ENCODE data around the gene KPNA6. TPM values are rescaled to one million over a fixed set of nuclear protein-coding genes. Genes with fewer than 3 reads are reported as not detected.
"Not testable (repeated sequence)": the region's sequence is repeated elsewhere in the genome, so short reads cannot be mapped to it uniquely, and the experiment has no call there.

Gene KPNA6
- total and polyA plus RNA-seq, 2 donors from 2014 or later: 10.6 to 66.9 TPM

- Histone ChIP-seq H3K27ac (ENCODE audit: low read depth in 2 of 2, low read length in 2 of 2) (peak overlapping the region in 1 of 2 donors; percentile 60), H3K9ac (ENCODE audit: low read length in 3 of 3) (peak overlapping the region in 2 of 3 donors; percentile 18 to 35), H3K4me1 (ENCODE audit: control insufficient read depth in 2 of 3, insufficient read depth in 2 of 3, low read depth in 1 of 3, low read length in 3 of 3) (peaks cover 8 to 13% (median 8%) of the 10 kb centered on the region in 3 donors), H3K27me3 (ENCODE audit: control insufficient read depth, insufficient read depth, low read length) (no peaks in the 10 kb centered on the region), H3K4me3 (ENCODE audit: low read length in 3 of 3) (no peak overlapping the region), H3K36me3 (ENCODE audit: control insufficient read depth in 2 of 3, insufficient read depth in 3 of 3, low read length in 3 of 3) (peaks cover 8 to 20% (median 10%) of the 10 kb centered on the region in 3 donors), H3K9me3 (ENCODE audit: control insufficient read depth in 2 of 3, insufficient read depth in 1 of 3, low read length in 3 of 3) (no peaks in the 10 kb centered on the region)
- DNase-seq: peak in 3 of 5 donors; percentile 64 to 91 (median 88)
- intact Hi-C loops (cut with DNase I): no loop called here
- TF ChIP-seq, protein P1, sequence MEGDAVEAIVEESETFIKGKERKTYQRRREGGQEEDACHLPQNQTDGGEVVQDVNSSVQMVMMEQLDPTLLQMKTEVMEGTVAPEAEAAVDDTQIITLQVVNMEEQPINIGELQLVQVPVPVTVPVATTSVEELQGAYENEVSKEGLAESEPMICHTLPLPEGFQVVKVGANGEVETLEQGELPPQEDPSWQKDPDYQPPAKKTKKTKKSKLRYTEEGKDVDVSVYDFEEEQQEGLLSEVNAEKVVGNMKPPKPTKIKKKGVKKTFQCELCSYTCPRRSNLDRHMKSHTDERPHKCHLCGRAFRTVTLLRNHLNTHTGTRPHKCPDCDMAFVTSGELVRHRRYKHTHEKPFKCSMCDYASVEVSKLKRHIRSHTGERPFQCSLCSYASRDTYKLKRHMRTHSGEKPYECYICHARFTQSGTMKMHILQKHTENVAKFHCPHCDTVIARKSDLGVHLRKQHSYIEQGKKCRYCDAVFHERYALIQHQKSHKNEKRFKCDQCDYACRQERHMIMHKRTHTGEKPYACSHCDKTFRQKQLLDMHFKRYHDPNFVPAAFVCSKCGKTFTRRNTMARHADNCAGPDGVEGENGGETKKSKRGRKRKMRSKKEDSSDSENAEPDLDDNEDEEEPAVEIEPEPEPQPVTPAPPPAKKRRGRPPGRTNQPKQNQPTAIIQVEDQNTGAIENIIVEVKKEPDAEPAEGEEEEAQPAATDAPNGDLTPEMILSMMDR (IDR thresholded peaks at IDR 0.05; ENCODE audit: borderline replicate concordance, extremely low read depth, insufficient read depth): peak; percentile 52
- FAIRE-seq: no peak
Measured at GRCh38 chr1:32063261-32063681, 44.6 kb upstream of the KPNA6 start.

- H3K27ac ChIP-seq (ENCODE audit: low read depth in 2 of 2, low read length in 2 of 2): peak overlapping the region in 1 of 2 donors; percentile 26
- not testable (repeated sequence) for H3K9ac ChIP-seq (ENCODE audit: low read length in 3 of 3)
Measured at GRCh38 chr1:32065613-32066488, 42.0 kb upstream of the KPNA6 start.

GRCh38 chr1:32066489-32066873 is 41.4 kb upstream of the KPNA6 start:
- peaks cover 8 to 13% (median 8%) of the 10 kb centered on the region in 3 donors for H3K4me1 ChIP-seq (ENCODE audit: control insufficient read depth in 2 of 3, insufficient read depth in 2 of 3, low read depth in 1 of 3, low read length in 3 of 3)
- TF ChIP-seq, protein P1 (IDR thresholded peaks at IDR 0.05; ENCODE audit: borderline replicate concordance, extremely low read depth, insufficient read depth): no peak
- H3K27ac ChIP-seq (ENCODE audit: low read depth in 2 of 2, low read length in 2 of 2): peak overlapping the region in 1 of 2 donors; percentile 26
- no peak overlapping the region for H3K9ac ChIP-seq (ENCODE audit: low read length in 3 of 3)
- no peaks in the 10 kb centered on the region for H3K27me3 ChIP-seq (ENCODE audit: control insufficient read depth, insufficient read depth, low read length)
- intact Hi-C loops (cut with DNase I): no loop called here
- FAIRE-seq (peak; percentile 57), DNase-seq (peak in 3 of 5 donors; percentile 19 to 83 (median 43))
- no peaks in the 10 kb centered on the region for H3K9me3 ChIP-seq (ENCODE audit: control insufficient read depth in 2 of 3, insufficient read depth in 1 of 3, low read length in 3 of 3)
- H3K36me3 ChIP-seq (ENCODE audit: control insufficient read depth in 2 of 3, insufficient read depth in 3 of 3, low read length in 3 of 3): no peaks in the 10 kb centered on the region
- no peak overlapping the region for H3K4me3 ChIP-seq (ENCODE audit: low read length in 3 of 3)

More at GRCh38 chr1:32065613-32066488, 42.0 kb upstream of the KPNA6 start:
- intact Hi-C loops (cut with DNase I); FAIRE-seq; H3K9me3 ChIP-seq (ENCODE audit: control insufficient read depth in 2 of 3, insufficient read depth in 1 of 3, low read length in 3 of 3); H3K36me3 ChIP-seq (ENCODE audit: control insufficient read depth in 2 of 3, insufficient read depth in 3 of 3, low read length in 3 of 3); H3K4me3 ChIP-seq (ENCODE audit: low read length in 3 of 3); DNase-seq; H3K27me3 ChIP-seq (ENCODE audit: control insufficient read depth, insufficient read depth, low read length): not testable (repeated sequence)
- H3K4me1 ChIP-seq (ENCODE audit: control insufficient read depth in 2 of 3, insufficient read depth in 2 of 3, low read depth in 1 of 3, low read length in 3 of 3): peaks cover 8 to 13% (median 8%) of the 10 kb centered on the region in 3 donors

- Histone ChIP-seq H3K9me3 (ENCODE audit: control insufficient read depth in 2 of 3, insufficient read depth in 1 of 3, low read length in 3 of 3) (no peaks in the 10 kb centered on the region), H3K27ac (ENCODE audit: low read depth in 2 of 2, low read length in 2 of 2) (no peak overlapping the region), H3K4me1 (ENCODE audit: control insufficient read depth in 2 of 3, insufficient read depth in 2 of 3, low read depth in 1 of 3, low read length in 3 of 3) (peaks cover 3 to 13% (median 5%) of the 10 kb centered on the region in 3 donors), H3K9ac (ENCODE audit: low read length in 3 of 3) (no peak overlapping the region), H3K4me3 (ENCODE audit: low read length in 3 of 3) (no peak overlapping the region), H3K36me3 (ENCODE audit: control insufficient read depth in 2 of 3, insufficient read depth in 3 of 3, low read length in 3 of 3) (no peaks in the 10 kb centered on the region), H3K27me3 (ENCODE audit: control insufficient read depth, insufficient read depth, low read length) (no peaks in the 10 kb centered on the region)
- TF ChIP-seq, protein P1 (IDR thresholded peaks at IDR 0.05; ENCODE audit: borderline replicate concordance, extremely low read depth, insufficient read depth): no peak
- intact Hi-C loops (cut with DNase I): no loop called here
- FAIRE-seq: no peak
- peak in 3 of 5 donors; percentile 52 to 60 (median 52) for DNase-seq
Measured at GRCh38 chr1:32068957-32069588, 38.8 kb upstream of the KPNA6 start.

All from kidney (tissue), 14 donors.